GM18909 (cell line): ENCODE measurements around the gene BRI3.

Source experiments
- ATAC-seq: cut with Tn5 transposase; IDR thresholded peaks from one replicate; pipeline ENCODE4 v1.9.1; 2021; ENCODE audit warnings: mild to moderate bottlenecking; ENCODE audit not compliant: unreplicated experiment, poor library complexity

Gene BRI3

DNA sequence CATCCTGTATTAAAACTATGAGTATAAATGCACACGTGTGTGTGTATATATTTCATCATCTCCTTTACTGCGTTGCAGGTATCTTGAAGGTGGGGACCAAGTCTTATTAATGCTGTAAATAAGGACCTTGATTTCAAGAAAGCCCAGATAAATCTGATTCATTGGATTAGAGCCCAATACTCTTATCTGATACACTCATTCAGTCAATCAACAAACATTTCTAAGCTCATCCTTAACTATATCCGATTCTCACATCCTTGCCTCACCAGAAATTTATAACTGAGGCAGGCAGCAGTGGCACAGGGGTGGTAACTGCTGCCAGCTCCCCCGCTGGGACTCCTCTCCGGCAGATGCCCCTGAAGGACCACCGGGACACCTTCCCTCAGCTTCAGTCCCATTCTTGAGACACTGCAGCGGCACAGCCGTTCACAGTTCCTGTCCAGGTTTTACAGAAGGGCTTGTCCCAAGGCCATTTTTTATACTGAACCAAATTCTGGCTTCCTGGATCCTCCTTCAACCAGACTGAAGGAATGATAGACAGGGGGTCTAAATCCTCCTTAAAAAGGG lies 54.0 kb downstream of the BRI3 start:
- no peak for ATAC-seq

DNA sequence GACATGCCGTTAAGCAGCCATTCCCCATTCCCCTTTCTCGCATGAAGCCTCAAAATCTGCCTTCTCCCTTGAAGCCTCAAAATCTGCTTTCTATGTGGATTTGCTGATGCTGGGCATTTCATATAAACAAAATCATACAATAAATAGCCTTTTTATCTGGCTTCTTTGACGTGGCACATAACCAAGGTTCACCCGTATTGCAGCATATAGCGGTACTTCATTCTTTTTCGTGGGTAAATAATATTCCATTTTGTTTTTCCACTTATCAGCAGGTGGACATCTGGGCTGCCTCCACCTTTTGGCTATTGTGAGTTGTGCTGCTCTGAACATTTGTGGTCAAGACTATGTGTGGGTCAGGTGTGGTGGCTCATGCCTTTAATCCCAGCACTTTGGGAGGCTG lies 57.0 kb downstream of the BRI3 start:
- no peak for ATAC-seq

DNA sequence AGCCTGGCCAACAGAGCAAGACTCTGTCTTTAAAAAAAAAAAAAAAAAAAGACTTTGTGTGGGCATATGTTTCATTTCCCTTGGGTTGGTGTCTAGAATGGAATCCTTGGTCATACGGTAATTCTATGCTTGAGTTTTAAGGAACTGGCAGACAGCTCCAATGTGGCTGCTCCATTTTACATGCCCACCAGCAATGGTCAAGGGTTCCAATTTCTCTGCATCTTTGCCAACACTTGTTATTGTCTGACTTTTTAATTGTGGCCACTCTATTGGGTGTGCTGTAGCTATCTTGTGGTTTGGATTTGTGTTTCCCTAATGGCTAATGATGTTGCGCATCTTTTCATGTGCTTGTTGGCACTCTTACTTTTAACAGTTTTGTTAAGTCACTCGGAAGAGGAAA lies 57.6 kb downstream of the BRI3 start:
- no peak for ATAC-seq

DNA sequence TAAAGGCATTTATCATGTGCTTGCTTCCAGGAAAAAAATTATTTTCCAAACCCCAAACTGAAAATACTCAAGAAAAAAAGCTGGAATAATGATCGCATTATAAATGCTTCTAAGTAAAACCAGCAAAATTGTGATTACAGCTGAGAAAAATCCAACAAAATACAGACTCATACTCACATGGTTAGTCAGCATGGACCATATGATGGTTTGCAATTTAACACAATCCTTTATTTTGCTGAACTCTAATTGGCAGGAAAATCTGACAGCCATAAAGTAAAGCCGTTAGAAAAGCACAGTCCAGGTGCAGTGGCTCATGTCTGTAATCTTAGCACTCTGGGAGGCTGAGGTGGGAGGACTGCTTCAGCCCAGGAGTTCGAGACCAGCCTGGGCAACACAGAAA lies 59.6 kb downstream of the BRI3 start:
- no peak for ATAC-seq
